ENCODE results near the gene GLO1. TPM values are rescaled to one million over a fixed set of nuclear protein-coding genes. Genes with fewer than 3 reads are reported as not detected.

Gene GLO1
- total and polyA plus RNA-seq, 9 of the 15 experiments (the other 6 are each of a cell fraction or from before 2014, with no cell fraction given) = 155 to 331 (median 203) TPM

DNA sequence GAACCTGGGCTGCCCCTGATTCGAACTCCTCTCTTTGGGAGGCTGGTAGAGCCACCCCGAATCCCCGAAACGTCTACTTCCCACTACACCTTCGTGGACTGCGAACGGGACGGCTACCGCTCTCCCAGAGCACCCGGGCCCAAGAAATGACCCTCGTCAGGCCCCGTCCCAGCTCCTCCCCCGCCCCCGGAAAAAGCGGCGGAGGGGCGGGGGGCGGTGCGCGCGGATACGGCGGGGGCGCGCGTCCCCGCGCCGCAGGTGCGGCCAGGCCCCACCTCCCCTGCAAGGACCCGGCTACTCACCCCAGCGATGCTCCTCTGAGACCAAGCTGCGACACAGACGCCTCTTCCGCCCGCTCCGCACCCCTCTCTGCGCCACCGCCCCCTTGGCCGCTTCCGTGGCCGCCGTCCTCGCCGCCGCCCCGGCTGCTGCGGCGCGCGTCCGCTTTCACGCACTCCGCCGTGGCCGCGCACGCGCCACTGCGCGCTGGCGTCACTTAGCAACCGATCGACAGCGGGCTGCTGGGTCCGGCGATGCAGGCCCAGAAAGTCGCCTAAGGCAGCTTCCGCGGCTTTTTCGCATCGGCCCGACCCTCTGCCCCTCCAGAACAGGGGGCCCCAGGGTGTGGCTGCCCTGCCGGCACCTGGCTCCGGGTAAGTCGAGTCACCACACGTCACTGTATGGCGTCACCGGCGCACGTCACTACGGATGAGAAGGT is 63.3 kb downstream of the GLO1 start, which contains the start of gene BTBD9 (continued):
- peak; percentile 94 for TF ChIP-seq ZNF395 (CRISPR knock-in tag; IDR thresholded peaks at IDR 0.05)
- peak; percentile 65 for TF ChIP-seq EGR1 (conservative IDR thresholded peaks at IDR 0.05)
- no peak for TF ChIP-seq PREB (CRISPR knock-in tag; IDR thresholded peaks at IDR 0.05)
- TF ChIP-seq, protein P1, sequence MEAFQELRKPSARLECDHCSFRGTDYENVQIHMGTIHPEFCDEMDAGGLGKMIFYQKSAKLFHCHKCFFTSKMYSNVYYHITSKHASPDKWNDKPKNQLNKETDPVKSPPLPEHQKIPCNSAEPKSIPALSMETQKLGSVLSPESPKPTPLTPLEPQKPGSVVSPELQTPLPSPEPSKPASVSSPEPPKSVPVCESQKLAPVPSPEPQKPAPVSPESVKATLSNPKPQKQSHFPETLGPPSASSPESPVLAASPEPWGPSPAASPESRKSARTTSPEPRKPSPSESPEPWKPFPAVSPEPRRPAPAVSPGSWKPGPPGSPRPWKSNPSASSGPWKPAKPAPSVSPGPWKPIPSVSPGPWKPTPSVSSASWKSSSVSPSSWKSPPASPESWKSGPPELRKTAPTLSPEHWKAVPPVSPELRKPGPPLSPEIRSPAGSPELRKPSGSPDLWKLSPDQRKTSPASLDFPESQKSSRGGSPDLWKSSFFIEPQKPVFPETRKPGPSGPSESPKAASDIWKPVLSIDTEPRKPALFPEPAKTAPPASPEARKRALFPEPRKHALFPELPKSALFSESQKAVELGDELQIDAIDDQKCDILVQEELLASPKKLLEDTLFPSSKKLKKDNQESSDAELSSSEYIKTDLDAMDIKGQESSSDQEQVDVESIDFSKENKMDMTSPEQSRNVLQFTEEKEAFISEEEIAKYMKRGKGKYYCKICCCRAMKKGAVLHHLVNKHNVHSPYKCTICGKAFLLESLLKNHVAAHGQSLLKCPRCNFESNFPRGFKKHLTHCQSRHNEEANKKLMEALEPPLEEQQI (IDR thresholded peaks at IDR 0.05) = no peak
- TF ChIP-seq STAG1 (CRISPR knock-in tag; IDR thresholded peaks at IDR 0.05; ENCODE audit: borderline replicate concordance) = no peak
- TF ChIP-seq ZNF384 (IDR thresholded peaks at IDR 0.05; ENCODE audit: low read depth, low read length) = no peak
- TF ChIP-seq CREB1 (IDR thresholded peaks at IDR 0.05) = peak; percentile 96
- TF ChIP-seq CREB1 (CRISPR knock-in tag; IDR thresholded peaks at IDR 0.05) = peak; percentile 92
- TF ChIP-seq ZNF518B (CRISPR knock-in tag; IDR thresholded peaks at IDR 0.05) = no peak
- TF ChIP-seq YY1 (IDR thresholded peaks at IDR 0.05; ENCODE audit: borderline replicate concordance in 1 of 3, control insufficient read depth in 1 of 3, extremely low read depth in 1 of 3, insufficient read depth in 3 of 3, insufficient read length in 1 of 3, insufficient replicate concordance in 2 of 3, low read depth in 1 of 3, low read length in 2 of 3) = peak in 1 of 3 experiments; percentile 3
- no peak for TF ChIP-seq ZNF695 (CRISPR knock-in tag; IDR thresholded peaks at IDR 0.05)
- no peak for TF ChIP-seq ARHGAP35 (IDR thresholded peaks at IDR 0.05; ENCODE audit: partially characterized antibody)
- TF ChIP-seq POLR2AphosphoS5 (IDR thresholded peaks at IDR 0.05; ENCODE audit: control insufficient read depth, insufficient read depth, low read depth, low read length) = no peak
- TF ChIP-seq TARDBP (IDR thresholded peaks at IDR 0.05) = peak; percentile 96
- TF ChIP-seq GABPB2 (CRISPR knock-in tag; conservative IDR thresholded peaks at IDR 0.05) = no peak
- no peak for TF ChIP-seq FOXK1 (CRISPR knock-in tag; IDR thresholded peaks at IDR 0.05; ENCODE audit: borderline replicate concordance)
- TF ChIP-seq STAT5B (CRISPR knock-in tag; IDR thresholded peaks at IDR 0.05) = no peak
- 0 out of 2 replicates have a peak, but pooled peaks have one; percentile 9 for TF ChIP-seq NFIC (IDR thresholded peaks at IDR 0.05)
- TF ChIP-seq ZNF778 (CRISPR knock-in tag; IDR thresholded peaks at IDR 0.05) = no peak
- TF ChIP-seq IFI16 (CRISPR knock-in tag; IDR thresholded peaks at IDR 0.05) = no peak
